Nephron (organoid): Measurements from ENCODE around the gene IRF2BP1.

ENCODE experiments used
- H3K27ac Mint-ChIP-seq, 3 experiments: 2 replicates each; pipeline ENCODE4 v1.8.0; 2020; ENCODE audit warnings: mixed read lengths in 3 of 3, mild to moderate bottlenecking in 2 of 3, moderate library complexity in 1 of 3
- H3K27me3 Mint-ChIP-seq: 2 replicates; pipeline ENCODE4 v1.8.0; 2021; ENCODE audit warnings: low read depth, mild to moderate bottlenecking, moderate library complexity, mixed read lengths
- H3K36me3 Mint-ChIP-seq: 2 replicates; pipeline ENCODE4 v1.8.0; 2020; ENCODE audit warnings: low read depth, mixed read lengths
- H3K4me1 Mint-ChIP-seq: 2 replicates; pipeline ENCODE4 v1.8.0; 2020; ENCODE audit warnings: mixed read lengths
- H3K4me3 Mint-ChIP-seq, 3 experiments: 2 replicates each; pipeline ENCODE4 v1.8.0; 2020; ENCODE audit warnings: mild to moderate bottlenecking in 3 of 3, mixed read lengths in 3 of 3, moderate library complexity in 2 of 3
- H3K9me3 Mint-ChIP-seq: 2 replicates; pipeline ENCODE4 v1.8.0; 2020; ENCODE audit warnings: mixed read lengths
- TF ChIP-seq, protein P1 (sequence below), 3 experiments: fragments of 200-600 bp; sonication (generic); IDR thresholded peaks; one replicate each; pipeline ENCODE4 v1.5.0; 2021; ENCODE audit warnings: antibody characterized with exemption in 3 of 3; ENCODE audit not compliant: unreplicated experiment in 3 of 3

IRF2BP1 gene

GRCh38 chr19:45929247-45929646 lies 43.3 kb upstream of the IRF2BP1 start:
- TF ChIP-seq, protein P1, sequence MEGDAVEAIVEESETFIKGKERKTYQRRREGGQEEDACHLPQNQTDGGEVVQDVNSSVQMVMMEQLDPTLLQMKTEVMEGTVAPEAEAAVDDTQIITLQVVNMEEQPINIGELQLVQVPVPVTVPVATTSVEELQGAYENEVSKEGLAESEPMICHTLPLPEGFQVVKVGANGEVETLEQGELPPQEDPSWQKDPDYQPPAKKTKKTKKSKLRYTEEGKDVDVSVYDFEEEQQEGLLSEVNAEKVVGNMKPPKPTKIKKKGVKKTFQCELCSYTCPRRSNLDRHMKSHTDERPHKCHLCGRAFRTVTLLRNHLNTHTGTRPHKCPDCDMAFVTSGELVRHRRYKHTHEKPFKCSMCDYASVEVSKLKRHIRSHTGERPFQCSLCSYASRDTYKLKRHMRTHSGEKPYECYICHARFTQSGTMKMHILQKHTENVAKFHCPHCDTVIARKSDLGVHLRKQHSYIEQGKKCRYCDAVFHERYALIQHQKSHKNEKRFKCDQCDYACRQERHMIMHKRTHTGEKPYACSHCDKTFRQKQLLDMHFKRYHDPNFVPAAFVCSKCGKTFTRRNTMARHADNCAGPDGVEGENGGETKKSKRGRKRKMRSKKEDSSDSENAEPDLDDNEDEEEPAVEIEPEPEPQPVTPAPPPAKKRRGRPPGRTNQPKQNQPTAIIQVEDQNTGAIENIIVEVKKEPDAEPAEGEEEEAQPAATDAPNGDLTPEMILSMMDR (IDR thresholded peaks at IDR 0.05; ENCODE audit: unreplicated experiment in 3 of 3), result no peak
- H3K27me3 Mint-ChIP-seq, result peaks cover 50% of the 10 kb centered on the region
- H3K9me3 Mint-ChIP-seq, result peaks cover 3% of the 10 kb centered on the region
- H3K27ac Mint-ChIP-seq, result no peak overlapping the region
- H3K4me1 Mint-ChIP-seq, result no peaks in the 10 kb centered on the region
- no peaks in the 10 kb centered on the region for H3K36me3 Mint-ChIP-seq
- no peak overlapping the region for H3K4me3 Mint-ChIP-seq

DNA sequence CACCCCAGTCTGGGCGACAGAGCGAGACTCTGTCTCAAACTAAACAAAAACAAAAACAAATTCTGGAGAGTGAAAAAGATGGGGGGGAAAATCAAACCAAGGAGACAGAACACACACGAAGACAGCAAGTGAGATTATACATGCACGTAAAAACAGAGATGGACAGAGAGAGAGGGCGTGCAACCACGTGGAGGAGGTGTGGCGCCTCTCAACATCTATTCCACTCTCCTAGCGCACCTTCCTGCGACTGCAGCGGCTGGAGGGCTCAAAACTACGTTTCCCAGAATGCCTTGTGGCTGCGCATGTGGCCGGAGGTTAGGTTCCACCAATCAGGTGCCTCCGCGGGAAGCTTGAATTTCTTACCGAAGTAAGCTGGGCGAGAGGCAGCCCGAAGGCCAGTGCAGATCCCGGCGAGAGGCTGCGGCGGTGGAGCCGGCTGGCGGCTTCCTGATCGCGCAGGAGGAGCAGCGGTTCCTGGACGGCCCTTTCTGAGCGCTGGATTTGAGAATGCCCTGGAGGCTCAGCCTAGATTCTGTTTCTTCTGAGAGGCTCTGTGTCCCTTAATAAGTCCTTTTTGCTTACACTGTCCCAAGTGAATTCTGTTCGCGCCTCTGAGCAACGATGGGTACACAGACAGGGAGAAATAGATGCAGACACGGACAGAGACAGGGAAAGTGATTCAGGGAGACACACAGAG lies 41.8 kb upstream of the IRF2BP1 start:
- Mint-ChIP-seq H3K27me3 (peaks cover 45% of the 10 kb centered on the region), H3K4me3 (peak overlapping the region in 1 of 3 experiments; percentile 49), H3K36me3 (no peaks in the 10 kb centered on the region), H3K9me3 (peaks cover 3% of the 10 kb centered on the region), H3K4me1 (no peaks in the 10 kb centered on the region), H3K27ac (no peak overlapping the region)
- TF ChIP-seq, protein P1 (IDR thresholded peaks at IDR 0.05; ENCODE audit: unreplicated experiment in 3 of 3), result no peak

GRCh38 chr19:45924891-45925447 lies 39.0 kb upstream of the IRF2BP1 start:
- H3K27ac Mint-ChIP-seq, result no peak overlapping the region
- no peaks in the 10 kb centered on the region for H3K4me1 Mint-ChIP-seq
- no peaks in the 10 kb centered on the region for H3K36me3 Mint-ChIP-seq
- no peak overlapping the region for H3K4me3 Mint-ChIP-seq
- H3K9me3 Mint-ChIP-seq, result peaks cover 3% of the 10 kb centered on the region
- peaks cover 34% of the 10 kb centered on the region for H3K27me3 Mint-ChIP-seq
- TF ChIP-seq, protein P1 (IDR thresholded peaks at IDR 0.05; ENCODE audit: unreplicated experiment in 3 of 3), result no peak

DNA sequence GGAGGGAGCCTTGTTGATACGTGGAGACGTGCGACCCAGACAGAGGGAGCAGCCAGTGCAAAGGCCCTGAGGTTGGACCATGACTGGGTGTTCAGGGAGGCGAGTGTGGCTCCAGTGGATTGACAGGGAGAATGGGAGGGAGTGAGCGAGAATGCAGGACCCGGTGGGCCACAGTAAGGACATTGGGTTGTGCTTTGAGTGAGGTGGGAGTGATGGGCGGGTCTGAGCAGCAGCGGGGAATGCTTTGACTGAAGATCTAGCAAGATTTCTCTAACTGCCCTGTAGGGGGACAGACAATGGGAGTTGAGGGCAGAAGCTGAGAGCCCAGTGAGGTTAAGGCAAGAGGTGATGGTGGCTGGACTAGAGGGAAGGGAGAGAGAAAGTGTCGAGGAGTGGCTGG lies 36.3 kb upstream of the IRF2BP1 start:
- H3K36me3 Mint-ChIP-seq, result no peaks in the 10 kb centered on the region
- no peak overlapping the region for H3K4me3 Mint-ChIP-seq
- H3K9me3 Mint-ChIP-seq, result peaks cover 3% of the 10 kb centered on the region
- H3K27ac Mint-ChIP-seq, result no peak overlapping the region
- H3K4me1 Mint-ChIP-seq, result no peaks in the 10 kb centered on the region
- TF ChIP-seq, protein P1 (IDR thresholded peaks at IDR 0.05; ENCODE audit: unreplicated experiment in 3 of 3), result no peak
- H3K27me3 Mint-ChIP-seq, result peaks cover 40% of the 10 kb centered on the region

- no peaks in the 10 kb centered on the region for H3K4me1 Mint-ChIP-seq
- TF ChIP-seq, protein P1 (IDR thresholded peaks at IDR 0.05; ENCODE audit: unreplicated experiment in 3 of 3), result no peak
- H3K27me3 Mint-ChIP-seq, result peaks cover 43% of the 10 kb centered on the region
- no peak overlapping the region for H3K27ac Mint-ChIP-seq
- no peak overlapping the region for H3K4me3 Mint-ChIP-seq
- peaks cover 3% of the 10 kb centered on the region for H3K9me3 Mint-ChIP-seq
- H3K36me3 Mint-ChIP-seq, result no peaks in the 10 kb centered on the region
Observed at GRCh38 chr19:45920458-45920857, 34.5 kb upstream of the IRF2BP1 start.

GRCh38 chr19:45919678-45920077 lies 33.7 kb upstream of the IRF2BP1 start:
- no peaks in the 10 kb centered on the region for H3K4me1 Mint-ChIP-seq
- no peak overlapping the region for H3K4me3 Mint-ChIP-seq
- H3K36me3 Mint-ChIP-seq, result no peaks in the 10 kb centered on the region
- no peak overlapping the region for H3K27ac Mint-ChIP-seq
- peaks cover 39% of the 10 kb centered on the region for H3K27me3 Mint-ChIP-seq
- H3K9me3 Mint-ChIP-seq, result no peaks in the 10 kb centered on the region
- TF ChIP-seq, protein P1 (IDR thresholded peaks at IDR 0.05; ENCODE audit: unreplicated experiment in 3 of 3), result no peak
